ENCODE data around the gene ECPAS. TPM values are rescaled to one million over a fixed set of nuclear protein-coding genes. Genes with fewer than 3 reads are reported as not detected.

Gene ECPAS
- total RNA-seq, 1 donor from 2014 or later, result 84.9 TPM

DNA sequence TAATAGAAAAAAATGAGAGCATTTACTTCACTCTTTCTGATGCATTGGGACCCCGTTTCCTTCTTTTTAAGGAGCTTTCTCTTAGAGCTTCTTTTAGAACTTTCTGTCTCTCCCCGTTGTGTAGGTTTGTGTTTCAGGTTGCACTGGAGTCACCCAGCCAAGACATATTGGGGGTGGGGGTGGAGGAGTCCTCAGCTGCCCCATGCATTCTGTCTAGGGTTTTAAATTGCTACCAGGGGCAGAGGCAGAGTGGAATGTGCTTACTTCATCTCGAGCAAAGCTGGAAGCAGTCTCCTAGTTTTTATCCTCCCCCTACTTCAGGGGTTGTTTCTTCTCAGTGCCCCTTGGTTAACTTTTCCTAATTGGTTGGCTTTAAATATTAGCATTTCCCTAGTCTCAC is 163.6 kb downstream of the ECPAS start:
- H3K4me1 ChIP-seq, result no peaks in the 10 kb centered on the region
- no peaks in the 10 kb centered on the region for H3K9me3 ChIP-seq
- no peak overlapping the region for H3K27ac ChIP-seq
- no peak for DNase-seq
- H3K36me3 ChIP-seq, result no peaks in the 10 kb centered on the region
- no peaks in the 10 kb centered on the region for H3K27me3 ChIP-seq
- no peak for ATAC-seq
- H3K4me3 ChIP-seq, result no peak overlapping the region
- intact Hi-C loops (cut with DNase I), result no loop called here
- TF ChIP-seq CTCF (IDR thresholded peaks at IDR 0.05), result no peak

GRCh38 chr9:111316796-111317195 is 167.4 kb downstream of the ECPAS start:
- intact Hi-C loops (cut with DNase I), result no loop called here
- Histone ChIP-seq H3K36me3 (no peaks in the 10 kb centered on the region), H3K4me3 (no peak overlapping the region), H3K4me1 (no peaks in the 10 kb centered on the region), H3K27me3 (no peaks in the 10 kb centered on the region), H3K27ac (no peak overlapping the region), H3K9me3 (no peaks in the 10 kb centered on the region)
- ATAC-seq (no peak), DNase-seq (no peak)
- TF ChIP-seq CTCF (IDR thresholded peaks at IDR 0.05), result no peak

Other genes starting within 250 kb of the ECPAS start
- gene OR2K2, start 154.2 kb downstream of the ECPAS start, total RNA-seq, result not detected
- gene ZNF483, start 40.8 kb upstream of the ECPAS start, total RNA-seq, result 8.7 TPM
- gene PTGR1, start 115.3 kb upstream of the ECPAS start, total RNA-seq, result 38.0 TPM
- gene DNAJC25, start 147.0 kb upstream of the ECPAS start, total RNA-seq, result 6.6 TPM
- gene GNG10, start 177.2 kb upstream of the ECPAS start, total RNA-seq, result 33.4 TPM

All from upper lobe of right lung (tissue), 1 donor.